C1 segment of cervical spinal cord (tissue), 14 donors: ENCODE results near the gene LCP1.

Experiments used
- DNase-seq, 14 donors: peaks; one replicate each; lab custom pipeline; 2025; lab: John Stamatoyannopoulos, UW

The LCP1 gene

DNA sequence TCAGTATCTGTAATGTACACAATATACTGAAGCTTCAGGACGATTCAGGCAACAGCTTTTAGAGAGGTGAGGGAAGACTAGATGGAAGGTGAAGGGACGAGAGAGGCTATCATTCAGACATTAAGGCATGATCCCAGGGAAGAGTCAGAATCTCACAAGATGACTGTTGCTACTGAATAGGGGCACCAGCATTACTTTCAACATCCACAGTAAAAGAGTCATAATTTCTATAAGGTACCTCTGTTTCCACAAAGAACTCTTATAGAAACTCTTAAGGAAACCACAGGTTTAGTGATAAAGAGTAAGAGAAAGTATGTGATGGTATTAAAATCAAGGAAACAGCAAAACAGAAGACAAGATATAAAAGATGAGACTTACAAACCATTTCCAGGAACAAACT is 23.0 kb downstream of the LCP1 start:
- DNase-seq, result no peak

- DNase-seq, result no peak
These were observed 23.8 kb downstream of the LCP1 start for GRCh38 chr13:46158222-46158621.

DNA sequence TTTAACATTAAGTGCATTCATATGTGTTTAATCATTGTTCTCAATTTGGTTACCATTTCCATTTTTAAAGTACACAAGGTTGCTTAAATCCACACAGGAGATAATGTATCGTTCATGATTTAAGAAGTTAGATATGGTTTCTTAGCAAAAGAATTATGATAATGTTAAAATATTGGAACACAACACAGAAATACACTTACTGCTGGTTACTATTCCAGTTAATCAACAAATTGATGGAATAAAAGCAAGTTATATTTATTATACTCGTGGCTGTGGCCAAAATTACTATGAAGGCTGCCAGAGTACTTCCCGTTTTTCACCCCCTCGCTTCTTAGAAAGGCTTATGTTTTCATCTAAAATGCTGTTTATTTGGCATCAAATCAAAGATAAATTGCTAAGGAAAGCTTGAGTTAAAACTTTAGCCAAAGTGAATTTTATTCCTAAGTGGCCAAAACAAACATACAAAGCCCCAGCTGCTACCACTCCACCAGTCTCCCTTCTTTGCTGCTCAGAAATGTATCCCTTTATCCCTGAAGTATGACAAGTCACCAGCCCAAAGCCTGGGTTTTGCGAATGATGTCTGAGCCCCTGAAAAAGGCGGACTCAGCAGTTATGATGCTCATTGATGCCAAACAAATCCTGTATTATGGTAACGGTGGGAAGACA is 27.7 kb downstream of the LCP1 start:
- DNase-seq, result no peak

DNA sequence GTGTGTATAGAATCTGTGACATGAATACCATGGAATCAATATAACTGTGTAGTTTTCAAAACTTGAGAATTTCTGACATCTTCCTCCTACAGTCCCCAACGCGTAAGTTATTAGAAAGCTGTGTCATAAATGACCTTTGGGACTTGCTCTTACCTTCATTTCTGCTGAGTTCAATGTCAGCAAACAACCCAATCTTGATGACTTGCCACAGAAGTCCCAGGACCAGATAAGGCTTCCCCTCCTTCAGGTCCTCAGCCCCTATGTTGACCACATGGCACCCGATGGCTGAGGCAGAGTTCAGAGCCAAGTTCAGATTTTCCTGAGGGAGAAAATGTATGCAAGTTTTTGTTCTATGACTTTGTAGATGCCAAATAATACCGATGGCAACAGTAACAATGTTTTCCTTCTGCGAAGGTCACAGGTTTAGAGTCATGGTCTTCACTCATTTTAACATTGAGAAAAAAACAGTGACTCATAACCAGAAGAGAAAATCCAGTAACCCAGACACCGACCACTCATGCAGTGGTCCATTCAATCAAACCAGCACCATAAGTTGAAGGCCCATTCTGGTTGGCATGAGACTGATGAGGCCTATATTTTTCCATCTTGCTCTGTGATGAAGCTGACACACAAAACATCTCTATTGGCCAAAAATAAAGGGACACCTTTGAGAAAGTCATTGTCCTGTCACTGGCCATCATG is 29.2 kb downstream of the LCP1 start:
- no peak for DNase-seq

DNA sequence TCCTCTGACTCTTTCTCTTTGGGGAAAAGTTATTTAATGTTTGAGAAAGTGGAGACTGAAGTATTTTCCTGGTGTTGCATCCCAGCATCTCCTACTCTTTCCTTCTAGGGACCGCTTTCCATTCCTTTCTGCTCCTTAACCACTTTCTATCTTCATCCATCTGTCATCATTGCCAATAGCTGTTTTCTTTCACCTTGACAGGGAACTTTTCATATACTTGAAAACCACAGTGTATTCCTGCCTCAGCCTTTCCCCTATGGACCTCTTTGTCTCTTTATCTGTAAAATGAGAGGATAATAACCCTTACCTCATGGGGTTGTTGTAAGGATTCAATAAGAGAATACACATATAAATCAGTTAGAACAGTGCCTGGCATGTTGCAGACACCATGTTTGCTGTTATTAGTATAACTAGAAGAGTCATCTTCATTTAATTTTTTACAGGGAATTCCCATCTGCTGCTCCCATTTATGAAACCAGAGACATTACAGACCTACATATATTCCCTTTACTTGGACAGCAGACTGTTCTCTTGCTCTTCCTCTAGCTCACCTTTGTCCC is 31.8 kb downstream of the LCP1 start:
- DNase-seq, result no peak

- DNase-seq, result no peak
These were observed 32.5 kb downstream of the LCP1 start for GRCh38 chr13:46149272-46150133.

- DNase-seq, result peak in 4 of 14 donors; percentile 9 to 28 (median 18)
These were observed 35.1 kb downstream of the LCP1 start for GRCh38 chr13:46146898-46147297.

DNA sequence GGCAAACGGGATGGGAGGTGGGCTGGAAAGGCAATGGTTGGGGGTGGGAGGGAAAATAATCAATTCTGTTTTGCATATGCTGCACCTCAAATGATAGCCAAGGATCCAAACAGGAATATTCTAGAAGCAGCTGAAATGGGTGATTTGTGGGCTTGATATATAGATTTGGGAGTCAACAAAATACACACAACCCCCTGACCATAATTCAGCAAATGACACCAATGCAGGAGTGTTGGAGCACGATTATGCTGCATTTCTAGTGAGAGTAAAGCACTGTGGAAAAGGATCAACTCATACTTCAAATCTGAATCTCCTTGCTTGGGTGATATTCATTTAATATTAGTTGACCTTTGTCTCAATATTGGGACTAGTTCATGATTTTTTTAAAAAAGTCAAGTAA is 36.0 kb downstream of the LCP1 start:
- no peak for DNase-seq

DNA sequence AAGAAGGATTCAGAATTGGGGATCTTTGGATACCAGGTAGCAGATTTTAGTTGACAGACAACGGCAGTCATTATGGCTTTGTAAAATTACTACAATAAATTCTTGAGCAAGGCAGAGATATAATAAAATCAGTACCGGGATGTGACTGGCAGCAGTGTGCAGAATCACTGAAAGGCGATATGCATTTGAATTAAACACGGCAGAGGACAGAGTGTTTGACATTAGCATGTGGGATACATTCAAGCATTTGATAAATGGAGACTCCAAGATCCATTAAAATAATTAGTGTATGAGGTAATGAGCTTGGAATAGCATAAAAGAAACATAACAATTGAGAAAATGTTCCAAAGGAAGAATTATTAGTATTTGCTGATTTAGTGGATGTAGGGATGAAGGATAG is 36.8 kb downstream of the LCP1 start:
- no peak for DNase-seq

- no peak for DNase-seq
These were observed 38.7 kb downstream of the LCP1 start for GRCh38 chr13:46143184-46143701.

GRCh38 chr13:46142776-46143175 is 39.2 kb downstream of the LCP1 start:
- DNase-seq, result peak in 1 of 14 donors; percentile 2

DNA sequence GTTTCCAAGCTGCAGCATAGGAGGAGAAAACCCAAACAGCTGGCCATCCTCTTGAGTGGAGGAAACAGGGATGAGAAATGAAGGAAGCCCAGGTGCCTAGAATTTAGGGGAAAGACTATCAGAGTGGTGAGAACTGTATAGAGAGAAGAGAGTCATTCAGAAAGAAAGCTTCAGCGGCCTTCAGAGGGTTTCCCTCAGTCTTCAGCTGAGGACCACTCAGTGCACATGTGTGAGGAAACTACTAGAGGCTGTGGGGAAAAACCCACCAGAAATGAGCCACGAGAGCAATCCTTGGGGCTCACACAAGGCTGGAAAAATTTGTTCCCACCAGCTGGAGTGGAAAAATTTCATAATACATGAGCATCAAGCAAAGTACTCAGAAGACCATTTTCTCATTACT is 41.9 kb downstream of the LCP1 start:
- DNase-seq, result no peak

DNA sequence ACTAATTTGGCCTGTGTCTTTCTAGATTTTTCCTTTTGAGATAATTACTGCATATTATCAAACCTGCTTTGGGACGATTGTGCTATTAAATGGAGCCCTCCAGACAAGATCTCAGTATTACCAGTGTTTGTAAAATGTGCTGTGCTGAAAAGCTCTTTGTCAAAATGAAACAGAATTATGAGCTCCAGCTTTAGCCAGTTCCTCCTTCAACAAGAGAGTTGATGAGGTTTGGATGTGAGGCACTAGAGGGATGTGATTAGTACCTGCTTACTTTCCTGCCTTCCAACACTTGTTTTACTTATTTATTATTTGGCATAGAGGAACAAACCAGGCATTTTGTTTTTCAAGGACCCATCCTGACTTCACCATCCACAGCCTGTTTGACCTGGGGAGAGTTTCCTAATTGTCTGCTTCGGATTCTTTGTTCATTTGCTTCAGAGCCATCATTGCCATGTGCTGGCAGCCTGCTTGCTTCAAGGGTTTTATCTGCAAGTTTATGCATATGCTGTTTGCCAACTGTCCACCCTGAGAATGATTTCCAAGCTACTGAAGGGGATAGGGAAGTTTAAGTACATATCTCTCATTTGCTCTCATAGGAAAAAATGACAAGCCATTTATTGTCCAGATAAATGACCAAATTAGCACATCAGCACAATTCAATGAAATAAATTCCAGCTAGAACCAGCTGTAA is 44.2 kb downstream of the LCP1 start:
- no peak for DNase-seq

DNA sequence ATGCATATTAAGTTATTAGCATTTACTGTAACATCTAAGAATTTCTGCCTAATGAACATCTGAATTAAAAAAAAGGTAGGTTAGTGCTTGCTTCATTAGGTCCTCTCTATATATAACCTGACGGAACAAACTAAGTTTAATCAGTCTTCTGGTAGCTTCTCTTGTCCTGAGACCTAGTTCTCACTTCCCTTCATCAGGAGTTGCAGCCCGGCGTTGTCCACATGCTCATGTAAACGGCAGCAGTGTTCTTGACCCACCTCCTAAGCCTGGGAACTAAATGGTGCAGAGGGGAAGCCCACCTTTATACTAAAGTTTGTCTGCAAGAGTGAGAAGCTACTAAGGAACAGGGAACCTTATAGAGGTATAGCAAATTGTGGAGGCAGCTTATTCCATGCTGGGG is 45.3 kb downstream of the LCP1 start:
- DNase-seq, result peak in 1 of 14 donors; percentile 4

DNA sequence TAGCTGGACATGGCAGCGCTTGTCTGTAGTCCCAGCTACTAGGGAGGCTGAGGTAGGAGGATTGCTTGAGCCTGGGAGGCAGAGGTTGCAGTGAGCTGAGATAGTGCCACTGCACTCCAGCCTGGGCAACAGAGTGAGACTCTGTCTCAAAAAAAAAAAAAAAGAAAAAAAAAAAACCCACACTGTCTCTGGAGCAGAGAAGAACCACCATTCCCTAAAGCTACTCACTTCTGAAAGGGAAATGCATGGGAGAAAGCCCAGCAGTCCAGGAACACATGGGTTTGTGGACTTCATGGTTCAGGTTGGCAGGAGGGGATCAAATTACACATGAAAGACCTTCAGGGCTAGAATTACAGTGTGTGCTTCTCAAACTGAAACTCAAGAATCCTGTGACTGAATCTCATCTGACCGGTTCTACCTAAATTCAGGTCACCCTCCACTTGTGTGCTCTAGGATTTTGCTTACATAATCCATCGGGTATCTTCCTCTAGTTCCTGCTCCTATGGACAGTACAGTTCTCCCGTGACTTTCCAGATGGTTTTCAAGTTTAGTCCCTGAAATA is 46.9 kb downstream of the LCP1 start:
- no peak for DNase-seq

GRCh38 chr13:46134494-46134893 is 47.5 kb downstream of the LCP1 start:
- no peak for DNase-seq

GRCh38 chr13:46132109-46132508 is 49.9 kb downstream of the LCP1 start:
- DNase-seq, result no peak

DNA sequence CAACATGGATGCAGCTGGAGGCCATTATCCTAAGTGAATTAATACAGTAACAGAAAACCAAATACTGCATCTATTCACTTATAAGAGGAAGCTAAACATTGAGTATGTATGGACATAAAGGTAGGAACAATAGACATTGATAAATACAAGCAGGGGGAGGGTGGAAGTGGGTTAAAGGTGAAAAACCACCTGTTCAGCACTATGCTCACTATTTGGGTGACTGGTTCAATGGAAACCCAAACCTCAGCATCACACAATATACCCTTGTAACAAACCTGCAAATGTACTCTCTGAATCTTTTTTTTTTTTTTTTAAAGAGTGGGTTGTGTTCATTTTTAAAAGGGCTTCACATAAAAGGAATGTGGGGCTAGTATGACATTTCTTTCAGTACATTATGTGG is 50.3 kb downstream of the LCP1 start:
- DNase-seq, result no peak

- no peak for DNase-seq
These were observed 51.9 kb downstream of the LCP1 start for GRCh38 chr13:46129955-46130618.

DNA sequence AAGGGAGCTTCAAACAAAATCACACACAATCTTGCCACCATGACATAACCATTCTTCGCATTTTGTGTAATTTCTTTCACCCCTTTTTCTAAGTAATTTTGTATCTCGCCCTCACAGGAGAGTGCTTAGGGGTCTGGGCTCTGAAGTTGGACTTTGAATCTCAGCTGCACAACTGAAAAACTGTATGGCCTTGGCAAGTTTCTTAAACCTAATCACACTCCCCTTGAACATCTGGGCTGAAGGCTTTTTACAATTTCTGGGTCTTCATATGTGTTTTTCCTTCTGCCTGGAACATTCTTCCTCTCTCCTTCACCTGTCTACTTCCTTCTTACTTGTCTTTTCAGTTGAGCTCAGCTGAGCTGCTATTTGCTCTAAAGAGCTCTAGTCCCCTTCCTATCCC is 52.9 kb downstream of the LCP1 start:
- DNase-seq, result no peak
